ENCODE measurements around the gene BRAF.
A peak's percentile ranks its signal among the peaks of the same experiment; 100 is the strongest.
"Not testable (repeated sequence)": the region's sequence is repeated elsewhere in the genome, so short reads cannot be mapped to it uniquely, and the experiment has no call there.

Gene BRAF

GRCh38 chr7:140917258-140917657 lies 7.5 kb downstream of the BRAF start:
- no peak for DNase-seq

- no peak for DNase-seq
Observed at GRCh38 chr7:140915935-140916555, 8.7 kb downstream of the BRAF start.

- no peak for DNase-seq
Observed at GRCh38 chr7:140914083-140914482, 10.6 kb downstream of the BRAF start.

GRCh38 chr7:140913596-140913928 lies 11.2 kb downstream of the BRAF start:
- not testable (repeated sequence) for DNase-seq

GRCh38 chr7:140911746-140912145 lies 13.0 kb downstream of the BRAF start:
- no peak for DNase-seq

GRCh38 chr7:140909476-140910161 lies 15.1 kb downstream of the BRAF start:
- no peak for DNase-seq

- DNase-seq: no peak
Observed at GRCh38 chr7:140908361-140908760, 16.4 kb downstream of the BRAF start.

GRCh38 chr7:140903741-140904480 lies 20.8 kb downstream of the BRAF start:
- no peak for DNase-seq

- no peak for DNase-seq
Observed at GRCh38 chr7:140902303-140902953, 22.3 kb downstream of the BRAF start.

GRCh38 chr7:140901941-140902302 lies 22.8 kb downstream of the BRAF start:
- no peak for DNase-seq

GRCh38 chr7:140899883-140900282 lies 24.8 kb downstream of the BRAF start:
- DNase-seq: no peak

- DNase-seq: peak; percentile 4
Observed at GRCh38 chr7:140898786-140899536, 25.8 kb downstream of the BRAF start.

GRCh38 chr7:140896996-140897395 lies 27.7 kb downstream of the BRAF start:
- DNase-seq: no peak

- DNase-seq: no peak
Observed at GRCh38 chr7:140889645-140890044, 35.1 kb downstream of the BRAF start.

GRCh38 chr7:140889150-140889549 lies 35.6 kb downstream of the BRAF start:
- no peak for DNase-seq

GRCh38 chr7:140888087-140888486 lies 36.6 kb downstream of the BRAF start:
- peak; percentile 10 for DNase-seq

GRCh38 chr7:140885735-140886334 lies 38.9 kb downstream of the BRAF start:
- no peak for DNase-seq

GRCh38 chr7:140883378-140883777 lies 41.4 kb downstream of the BRAF start:
- DNase-seq: no peak

GRCh38 chr7:140882834-140883233 lies 41.9 kb downstream of the BRAF start:
- DNase-seq: not testable (repeated sequence)

GRCh38 chr7:140881507-140882228 lies 43.1 kb downstream of the BRAF start:
- DNase-seq: no peak

- no peak for DNase-seq
Observed at GRCh38 chr7:140877249-140877524, 47.5 kb downstream of the BRAF start.

Data from fibroblast of skin of right biceps (primary cell).